ENCODE measurements around the gene SDK2.

The SDK2 gene

DNA sequence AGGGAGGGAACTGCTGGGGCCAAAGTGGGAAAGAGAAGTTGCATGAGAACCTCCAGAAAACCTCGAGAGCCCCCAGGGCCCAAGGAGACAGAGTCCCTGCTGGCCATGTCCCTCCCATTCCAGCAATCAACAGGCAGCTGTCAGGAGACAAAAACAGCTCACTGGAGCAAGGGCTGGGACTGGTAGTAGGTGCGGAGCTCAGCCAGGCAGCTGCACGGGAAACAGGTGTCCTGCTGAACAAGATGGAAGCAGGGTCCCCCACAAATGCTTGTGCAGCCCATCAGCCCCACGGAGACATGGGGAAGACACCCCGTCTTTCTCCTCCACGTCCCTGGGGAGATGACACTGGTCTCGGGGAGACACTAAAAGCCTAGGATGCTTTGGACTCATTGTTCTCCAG lies 34.5 kb downstream of the SDK2 start:
- TF ChIP-seq, protein P1, sequence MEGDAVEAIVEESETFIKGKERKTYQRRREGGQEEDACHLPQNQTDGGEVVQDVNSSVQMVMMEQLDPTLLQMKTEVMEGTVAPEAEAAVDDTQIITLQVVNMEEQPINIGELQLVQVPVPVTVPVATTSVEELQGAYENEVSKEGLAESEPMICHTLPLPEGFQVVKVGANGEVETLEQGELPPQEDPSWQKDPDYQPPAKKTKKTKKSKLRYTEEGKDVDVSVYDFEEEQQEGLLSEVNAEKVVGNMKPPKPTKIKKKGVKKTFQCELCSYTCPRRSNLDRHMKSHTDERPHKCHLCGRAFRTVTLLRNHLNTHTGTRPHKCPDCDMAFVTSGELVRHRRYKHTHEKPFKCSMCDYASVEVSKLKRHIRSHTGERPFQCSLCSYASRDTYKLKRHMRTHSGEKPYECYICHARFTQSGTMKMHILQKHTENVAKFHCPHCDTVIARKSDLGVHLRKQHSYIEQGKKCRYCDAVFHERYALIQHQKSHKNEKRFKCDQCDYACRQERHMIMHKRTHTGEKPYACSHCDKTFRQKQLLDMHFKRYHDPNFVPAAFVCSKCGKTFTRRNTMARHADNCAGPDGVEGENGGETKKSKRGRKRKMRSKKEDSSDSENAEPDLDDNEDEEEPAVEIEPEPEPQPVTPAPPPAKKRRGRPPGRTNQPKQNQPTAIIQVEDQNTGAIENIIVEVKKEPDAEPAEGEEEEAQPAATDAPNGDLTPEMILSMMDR (IDR thresholded peaks at IDR 0.05; ENCODE audit: extremely low read depth, insufficient read depth, missing control alignments): no peak
- DNase-seq (ENCODE audit: low spot score): no peak
- in situ Hi-C loops (cut with MboI; ENCODE audit: low pct_unique_long_range_greater_than_20kb, low sequenced_read_pairs, unreplicated experiment): no loop called here

DNA sequence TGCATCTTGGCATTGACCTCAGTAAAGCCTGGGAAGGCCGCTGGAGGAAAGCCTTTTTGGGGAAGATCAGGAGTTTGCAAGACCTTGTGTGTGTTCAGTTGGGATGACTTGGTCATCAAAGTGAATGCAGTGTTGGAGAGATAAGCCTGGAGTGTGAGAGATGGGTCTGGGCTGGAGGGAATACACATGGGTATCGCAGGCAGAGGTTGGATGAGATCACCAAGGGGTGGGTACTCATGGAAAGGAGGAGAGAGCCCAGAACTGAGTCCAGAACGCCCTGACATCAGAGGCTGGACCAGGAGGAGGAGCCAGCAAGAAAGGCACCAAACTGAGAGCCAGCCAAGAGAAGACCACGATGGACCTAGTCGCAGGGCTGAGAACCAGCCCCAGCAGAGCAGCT lies 35.2 kb downstream of the SDK2 start:
- TF ChIP-seq, protein P1 (IDR thresholded peaks at IDR 0.05; ENCODE audit: extremely low read depth, insufficient read depth, missing control alignments): no peak
- no peak for DNase-seq (ENCODE audit: low spot score)
- in situ Hi-C loops (cut with MboI; ENCODE audit: low pct_unique_long_range_greater_than_20kb, low sequenced_read_pairs, unreplicated experiment): no loop called here

DNA sequence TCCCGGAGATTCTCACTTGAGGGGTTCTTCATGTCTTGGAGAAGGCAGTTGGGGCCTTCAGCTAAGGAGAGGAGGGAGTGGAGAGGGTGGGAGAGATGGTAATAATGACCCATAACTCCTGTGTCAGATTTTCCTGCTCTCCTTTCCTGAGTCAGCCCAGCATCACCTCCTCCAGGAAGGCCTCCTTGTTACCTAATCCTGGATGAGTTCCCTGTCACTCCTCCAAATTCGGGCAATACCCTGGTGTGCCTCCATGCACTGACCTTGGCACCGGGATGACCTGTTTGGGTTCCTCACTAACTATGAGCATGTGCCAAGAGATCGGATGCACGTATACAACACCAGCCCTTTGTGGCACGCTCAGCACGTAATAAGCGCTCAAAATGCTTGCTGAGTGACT lies 38.8 kb downstream of the SDK2 start:
- DNase-seq (ENCODE audit: low spot score): no peak
- in situ Hi-C loops (cut with MboI; ENCODE audit: low pct_unique_long_range_greater_than_20kb, low sequenced_read_pairs, unreplicated experiment): no loop called here
- TF ChIP-seq, protein P1 (IDR thresholded peaks at IDR 0.05; ENCODE audit: extremely low read depth, insufficient read depth, missing control alignments): no peak

DNA sequence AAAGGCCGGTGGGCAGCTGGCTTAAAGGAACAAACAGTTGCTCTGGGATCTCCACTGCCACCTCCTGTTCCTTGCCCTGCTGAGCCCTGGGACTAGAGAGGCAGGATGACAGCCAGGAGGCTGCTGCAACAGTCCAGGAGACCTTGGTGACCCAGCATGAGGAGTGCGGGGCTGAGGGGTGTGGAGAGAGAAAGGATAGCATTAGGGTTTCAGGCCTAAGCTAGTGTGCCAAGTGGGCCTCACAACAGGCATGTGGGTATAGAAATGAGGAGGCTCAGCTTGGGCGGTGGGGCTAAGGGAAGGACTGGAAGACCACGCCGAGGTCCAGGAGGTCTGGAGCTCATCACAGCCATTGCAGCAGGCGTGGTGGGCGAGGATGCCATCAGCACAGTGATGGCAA lies 39.8 kb downstream of the SDK2 start:
- in situ Hi-C loops (cut with MboI; ENCODE audit: low pct_unique_long_range_greater_than_20kb, low sequenced_read_pairs, unreplicated experiment): no loop called here
- DNase-seq (ENCODE audit: low spot score): no peak
- TF ChIP-seq, protein P1 (IDR thresholded peaks at IDR 0.05; ENCODE audit: extremely low read depth, insufficient read depth, missing control alignments): no peak

DNA sequence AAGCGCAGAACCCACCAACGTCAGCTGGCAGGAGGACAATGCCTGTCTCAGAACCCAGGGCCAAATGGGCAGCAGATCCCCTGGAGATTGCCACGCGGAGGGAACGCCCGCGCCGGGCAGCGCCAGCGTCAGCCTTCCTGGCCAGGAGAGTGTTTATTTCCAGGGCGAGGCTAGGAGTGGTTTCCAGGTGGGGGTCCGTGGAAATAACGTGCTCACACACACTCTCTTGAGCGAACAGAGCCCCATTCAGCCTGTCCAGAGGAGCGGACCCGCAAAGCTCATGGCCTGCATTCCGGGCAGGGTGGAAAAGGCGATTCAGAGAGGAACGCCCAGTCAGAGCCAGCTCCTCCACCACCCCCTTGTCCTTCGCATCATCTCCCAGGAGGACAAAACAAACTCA lies 40.3 kb downstream of the SDK2 start:
- in situ Hi-C loops (cut with MboI; ENCODE audit: low pct_unique_long_range_greater_than_20kb, low sequenced_read_pairs, unreplicated experiment): no loop called here
- TF ChIP-seq, protein P1 (IDR thresholded peaks at IDR 0.05; ENCODE audit: extremely low read depth, insufficient read depth, missing control alignments): no peak
- DNase-seq (ENCODE audit: low spot score): no peak

DNA sequence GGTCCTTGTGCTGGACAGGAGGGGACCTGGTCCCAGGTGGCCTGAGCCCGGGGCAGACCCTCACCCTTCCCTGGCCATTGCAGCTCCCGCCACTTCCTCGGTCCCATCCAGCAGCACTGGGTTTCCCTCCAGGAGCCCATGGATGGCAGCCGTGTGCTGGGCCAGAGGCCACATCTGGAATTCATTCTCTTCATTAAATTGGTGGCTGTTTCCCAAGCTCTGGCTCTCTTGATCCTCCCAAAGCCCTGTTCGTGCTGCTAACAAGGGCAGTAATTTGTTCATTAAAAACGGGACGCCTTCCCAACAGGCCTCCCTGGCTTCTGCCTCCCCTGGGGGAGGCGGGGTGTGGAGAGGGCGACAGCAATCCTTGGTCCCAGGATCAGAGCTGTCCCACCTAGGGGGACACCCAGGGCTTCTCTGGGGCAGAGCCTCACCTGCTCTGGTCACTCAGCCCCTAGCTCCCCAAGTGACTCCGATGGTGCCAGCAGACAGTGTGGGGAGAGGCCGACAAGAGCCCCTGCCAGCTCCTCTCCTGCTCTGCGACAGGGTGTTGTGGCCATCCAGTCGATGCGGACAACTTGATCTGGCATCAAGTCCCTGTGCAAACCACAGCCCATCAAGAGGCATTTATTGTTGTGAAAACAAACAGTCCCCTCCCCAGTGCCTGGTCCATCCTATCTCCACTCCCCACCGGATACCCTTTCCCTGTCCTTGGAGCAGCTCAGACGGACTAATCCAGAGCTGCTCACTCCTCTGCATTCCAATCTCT lies 44.0 kb downstream of the SDK2 start:
- no peak for DNase-seq (ENCODE audit: low spot score)
- in situ Hi-C loops (cut with MboI; ENCODE audit: low pct_unique_long_range_greater_than_20kb, low sequenced_read_pairs, unreplicated experiment): no loop called here
- TF ChIP-seq, protein P1 (IDR thresholded peaks at IDR 0.05; ENCODE audit: extremely low read depth, insufficient read depth, missing control alignments): no peak

Measured in GM13977 (cell line).